ENCODE measurements around the gene F2RL2.

The F2RL2 gene

GRCh38 chr5:76580981-76581380 is 42.2 kb downstream of the F2RL2 start:
- no peak for TF ChIP-seq CTCF (IDR thresholded peaks at IDR 0.05; ENCODE audit: insufficient read depth, low read depth, low read length, missing control alignments)
- no peak for DNase-seq (ENCODE audit: low read depth)
- no peak overlapping the region for H3K4me3 ChIP-seq (ENCODE audit: low read length)

- DNase-seq (ENCODE audit: low read depth) = peak; percentile 91
- no peak overlapping the region for H3K4me3 ChIP-seq (ENCODE audit: low read length)
- no peak for TF ChIP-seq CTCF (IDR thresholded peaks at IDR 0.05; ENCODE audit: insufficient read depth, low read depth, low read length, missing control alignments)
Observed at GRCh38 chr5:76579166-76579937, 43.9 kb downstream of the F2RL2 start.

GRCh38 chr5:76576996-76577395 is 46.2 kb downstream of the F2RL2 start:
- H3K4me3 ChIP-seq (ENCODE audit: low read length) = no peak overlapping the region
- DNase-seq (ENCODE audit: low read depth) = no peak
- TF ChIP-seq CTCF (IDR thresholded peaks at IDR 0.05; ENCODE audit: insufficient read depth, low read depth, low read length, missing control alignments) = no peak

- no peak for DNase-seq (ENCODE audit: low read depth)
- TF ChIP-seq CTCF (IDR thresholded peaks at IDR 0.05; ENCODE audit: insufficient read depth, low read depth, low read length, missing control alignments) = no peak
Observed at GRCh38 chr5:76576450-76576849, 46.8 kb downstream of the F2RL2 start.

GRCh38 chr5:76571559-76571958 is 51.6 kb downstream of the F2RL2 start:
- no peak for DNase-seq (ENCODE audit: low read depth)
- H3K4me3 ChIP-seq (ENCODE audit: low read length) = no peak overlapping the region
- no peak for TF ChIP-seq CTCF (IDR thresholded peaks at IDR 0.05; ENCODE audit: insufficient read depth, low read depth, low read length, missing control alignments)

More at GRCh38 chr5:76576450-76576849, 46.8 kb downstream of the F2RL2 start:
- no peak overlapping the region for H3K4me3 ChIP-seq (ENCODE audit: low read length)

- DNase-seq (ENCODE audit: low read depth) = no peak
- no peak for TF ChIP-seq CTCF (IDR thresholded peaks at IDR 0.05; ENCODE audit: insufficient read depth, low read depth, low read length, missing control alignments)
- H3K4me3 ChIP-seq (ENCODE audit: low read length) = no peak overlapping the region
Observed at GRCh38 chr5:76570153-76570552, 53.0 kb downstream of the F2RL2 start.
